Forelimb muscle (tissue), 1 donor: ENCODE measurements around the gene KCNF1. TPM values are rescaled to one million over a fixed set of nuclear protein-coding genes. Genes with fewer than 3 reads are reported as not detected.

Experiments
- polyA plus RNA-seq: library from polyadenylated mRNA; unstranded; fragments of 120-200 nt; gene quantifications from one replicate; pipeline ENCODE4 v1.2.1, GENCODE V29; 2013; ENCODE audit not compliant: insufficient read length

Gene KCNF1
- polyA plus RNA-seq, 1 donor = 3.8 TPM

Other genes starting within 250 kb of the KCNF1 start
- 17.0 TPM for gene NOL10, start 222.0 kb upstream of the KCNF1 start, polyA plus RNA-seq
- gene ATP6V1C2, start 190.3 kb upstream of the KCNF1 start, polyA plus RNA-seq = 3.3 TPM
- gene PDIA6, start 99.1 kb upstream of the KCNF1 start, polyA plus RNA-seq = 111 TPM
- gene SLC66A3, start 243.5 kb downstream of the KCNF1 start, polyA plus RNA-seq = 10.6 TPM